Measurements from ENCODE around the gene B3GNT2. TPM values are rescaled to one million over a fixed set of nuclear protein-coding genes. Genes with fewer than 3 reads are reported as not detected.

Gene B3GNT2
- total and polyA plus RNA-seq, 2 of the 4 experiments (the other 2 are of a cell fraction): 5.0 to 11.1 TPM

DNA sequence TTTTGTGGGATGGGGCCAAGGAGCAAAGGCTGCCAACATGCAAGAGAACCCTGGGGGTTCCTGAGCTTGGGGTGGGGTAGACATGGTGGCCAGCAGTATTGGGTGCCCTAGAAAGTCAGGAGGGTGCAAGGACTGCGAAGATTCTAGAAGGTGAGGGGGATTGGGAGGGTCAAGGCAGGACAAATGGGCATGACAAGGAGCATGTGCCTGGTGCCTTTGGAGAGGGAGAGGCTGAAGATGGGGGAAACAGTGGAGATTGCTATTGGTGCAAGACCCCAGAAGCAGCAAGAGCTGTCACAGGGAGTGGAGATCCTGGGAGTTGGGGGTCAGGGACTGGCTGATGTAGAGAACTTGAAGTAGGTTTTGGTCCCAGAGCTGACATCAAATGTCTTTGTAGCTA lies 7.5 kb downstream of the B3GNT2 start:
- Histone ChIP-seq H2AK5ac (ENCODE audit: low read depth, low read length) (no peak overlapping the region), H3K79me1 (ENCODE audit: low read depth in 1 of 2, low read length in 2 of 2) (peaks cover 38 to 58% of the 10 kb centered on the region in 2 experiments), H2BK15ac (ENCODE audit: low read depth, low read length) (no peak overlapping the region), H3K18ac (ENCODE audit: low read depth, low read length) (no peak overlapping the region), H2AK9ac (replicated peaks; ENCODE audit: low read depth, low read length, poor library complexity) (no peak overlapping the region), H3K36me3 (ENCODE audit: control insufficient read depth, insufficient read depth, low read length) (no peaks in the 10 kb centered on the region), H3K23ac (ENCODE audit: low read depth, low read length) (no peak overlapping the region), H2BK5ac (ENCODE audit: low read depth, low read length, poor library complexity, severe bottlenecking) (no peak overlapping the region), H2BK120ac (ENCODE audit: low read depth, low read length) (no peak overlapping the region), H3K14ac (replicated peaks; ENCODE audit: low read depth, low read length) (no peak overlapping the region), H4K5ac (ENCODE audit: low read depth, low read length) (no peak overlapping the region), H2BK20ac (ENCODE audit: low read depth, low read length) (no peak overlapping the region), H3K9me1 (ENCODE audit: insufficient read depth, low read length) (peaks cover 6% of the 10 kb centered on the region; the same call in 1 of the 2 replicates), H3K4me1 (ENCODE audit: control insufficient read depth, insufficient read depth, low read length) (peaks cover 6% of the 10 kb centered on the region), H4K8ac (ENCODE audit: low read depth in 2 of 2, low read length in 2 of 2) (no peak overlapping the region), H4K91ac (ENCODE audit: insufficient read depth, low read depth, low read length) (no peak overlapping the region), H4K20me1 (ENCODE audit: insufficient read depth, low read length) (peaks cover 33% of the 10 kb centered on the region), H3K27ac (ENCODE audit: insufficient read depth, low read length) (no peak overlapping the region), H3K27me3 (ENCODE audit: control insufficient read depth, insufficient read depth, low read length) (no peaks in the 10 kb centered on the region), H3K4me3 (ENCODE audit: insufficient read depth, low read depth, low read length) (no peak overlapping the region), H3K9me3 (ENCODE audit: control insufficient read depth, insufficient read depth, low read length) (no peaks in the 10 kb centered on the region), H3K4me2 (ENCODE audit: low read depth, low read length) (no peak overlapping the region), H2AFZ (replicated peaks; ENCODE audit: low read length, poor library complexity) (no peak overlapping the region), H3K56ac (ENCODE audit: extremely low read depth, insufficient read depth, low read length) (no peak overlapping the region), H3K9ac (ENCODE audit: low read depth, low read length) (no peak overlapping the region), H3K4ac (ENCODE audit: low read depth, low read length) (no peak overlapping the region)
- intact Hi-C loops (cut with micrococcal nuclease) (no loop called here), in situ Hi-C loops (cut with MboI; ENCODE audit: low sequenced_read_pairs) (no loop called here), dilution Hi-C loops (cut with HindIII; ENCODE audit: low sequenced_read_pairs, unreplicated experiment) (no loop called here)
- no peak for DNase-seq
- TF ChIP-seq BHLHE40 (IDR thresholded peaks at IDR 0.05; ENCODE audit: low read depth, low read length) (no peak), MXI1 (IDR thresholded peaks at IDR 0.05; ENCODE audit: borderline replicate concordance, low read depth, low read length) (no peak), CHD1 (IDR thresholded peaks at IDR 0.05; ENCODE audit: low read depth, low read length) (no peak), RFX5 (IDR thresholded peaks at IDR 0.05; ENCODE audit: low read depth, low read length) (no peak), POLR2A (IDR thresholded peaks at IDR 0.05; ENCODE audit: low read depth, low read length) (no peak), CEBPB (IDR thresholded peaks at IDR 0.05; ENCODE audit: low read depth, low read length) (no peak), RAD21 (IDR thresholded peaks at IDR 0.05; ENCODE audit: low read length) (no peak), NFE2L2 (IDR thresholded peaks at IDR 0.05; ENCODE audit: low read depth, low read length) (no peak), SMC3 (IDR thresholded peaks at IDR 0.05; ENCODE audit: low read depth, low read length) (no peak), MAZ (IDR thresholded peaks at IDR 0.05; ENCODE audit: borderline replicate concordance, low read depth, low read length) (no peak), RCOR1 (IDR thresholded peaks at IDR 0.05; ENCODE audit: insufficient replicate concordance, low read length) (no peak), USF2 (IDR thresholded peaks at IDR 0.05; ENCODE audit: low read depth, low read length) (no peak), MAFK (IDR thresholded peaks at IDR 0.05; ENCODE audit: low read depth, low read length) (no peak), CTCF (conservative IDR thresholded peaks at IDR 0.05; ENCODE audit: low read depth, low read length) (no peak), FOS (IDR thresholded peaks at IDR 0.05; ENCODE audit: low read depth, low read length) (no peak)
- TF ChIP-seq, protein P1, sequence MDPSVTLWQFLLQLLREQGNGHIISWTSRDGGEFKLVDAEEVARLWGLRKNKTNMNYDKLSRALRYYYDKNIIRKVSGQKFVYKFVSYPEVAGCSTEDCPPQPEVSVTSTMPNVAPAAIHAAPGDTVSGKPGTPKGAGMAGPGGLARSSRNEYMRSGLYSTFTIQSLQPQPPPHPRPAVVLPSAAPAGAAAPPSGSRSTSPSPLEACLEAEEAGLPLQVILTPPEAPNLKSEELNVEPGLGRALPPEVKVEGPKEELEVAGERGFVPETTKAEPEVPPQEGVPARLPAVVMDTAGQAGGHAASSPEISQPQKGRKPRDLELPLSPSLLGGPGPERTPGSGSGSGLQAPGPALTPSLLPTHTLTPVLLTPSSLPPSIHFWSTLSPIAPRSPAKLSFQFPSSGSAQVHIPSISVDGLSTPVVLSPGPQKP (IDR thresholded peaks at IDR 0.05; ENCODE audit: borderline replicate concordance, low read depth, low read length): no peak
- no TSS peak for BruUV-seq (replicated peaks)
- WGBS, 2 experiments (ENCODE audit: extremely low coverage in 2 of 2, insufficient read length in 1 of 2): no CpG with 5 or more reads among the region's 1 CpG
- ATAC-seq (ENCODE audit: low read depth): no peak
- ChIA-PET CTCF (no interaction called here), POLR2A (ENCODE audit: unreplicated experiment) (no interaction called here)
